ENCODE results near the gene PLD2. TPM values are rescaled to one million over a fixed set of nuclear protein-coding genes. Genes with fewer than 3 reads are reported as not detected.
A peak's percentile ranks its signal among the peaks of the same experiment; 100 is the strongest.
"Not testable (repeated sequence)": the region's sequence is repeated elsewhere in the genome, so short reads cannot be mapped to it uniquely, and the experiment has no call there.

Gene PLD2
- total RNA-seq, 1 experiment from 2014 or later = 31.7 TPM

DNA sequence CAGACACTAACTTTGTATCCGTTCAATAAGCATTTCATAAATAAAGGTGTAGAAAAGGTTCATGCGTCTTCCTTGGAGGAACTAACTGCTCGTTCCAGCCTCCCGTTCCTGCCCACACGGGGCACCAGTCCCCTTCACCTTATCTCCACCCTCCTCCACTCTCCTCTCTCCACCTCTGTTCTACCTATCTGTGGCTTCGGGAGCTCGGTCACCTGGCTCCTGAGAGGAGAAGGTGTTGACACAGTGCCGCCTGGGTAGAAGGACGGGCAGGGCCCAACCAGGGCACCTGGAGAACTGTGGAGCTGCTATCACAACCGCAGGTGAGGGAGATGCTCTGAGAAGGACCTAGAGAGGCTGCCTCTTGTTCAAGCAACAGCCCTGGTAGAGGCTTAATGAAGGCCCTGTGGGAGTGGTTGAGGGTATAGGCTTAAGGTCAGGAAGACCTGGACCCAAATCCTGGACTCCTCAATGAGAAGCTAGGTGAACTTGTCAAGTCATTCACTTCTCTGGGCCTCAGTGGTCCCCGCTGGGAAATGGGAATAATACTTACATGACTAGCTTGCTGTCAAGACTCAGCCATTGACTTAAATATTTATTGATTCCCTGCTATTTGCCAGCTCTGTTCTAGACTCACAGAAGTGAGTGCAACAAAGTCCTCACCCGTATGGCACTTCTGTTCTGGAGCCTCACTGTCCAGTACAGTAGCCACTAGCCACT is 16.6 kb downstream of the PLD2 start:
- intact Hi-C loops (cut with micrococcal nuclease) = no loop called here
- ChIA-PET CTCF (interaction anchor here (0.7 kb wide), 1 partner anchor 57 kb away, joined by 3 read pairs; no protein-coding TSS in a partner anchor), POLR2A (interaction anchor here (0.5 to 2.0 kb wide), 6 partner anchors 10 to 1932 kb away, joined by 3 to 9 read pairs (median 3); partner anchors contain the start of gene MINK1)
- no peak for TF ChIP-seq CTCF (IDR thresholded peaks at IDR 0.05; ENCODE audit: unreplicated experiment)
- Mint-ChIP-seq H3K4me1 (ENCODE audit: insufficient read depth, unreplicated experiment) (no peaks in the 10 kb centered on the region), H3K27me3 (ENCODE audit: insufficient read depth, unreplicated experiment) (no peaks in the 10 kb centered on the region), H3K27ac (ENCODE audit: low read depth, unreplicated experiment) (no peak overlapping the region), H3K9me3 (ENCODE audit: unreplicated experiment) (no peaks in the 10 kb centered on the region), H3K36me3 (ENCODE audit: insufficient read depth, unreplicated experiment) (peaks cover 32% of the 10 kb centered on the region), H3K4me3 (ENCODE audit: unreplicated experiment) (no peak overlapping the region)
- no TSS peak for BruUV-seq (replicated peaks)
- no peak for DNase-seq (ENCODE audit: unreplicated experiment)

GRCh38 chr17:4827399-4827798 is 20.4 kb downstream of the PLD2 start:
- ChIA-PET POLR2A (no interaction called here), CTCF (no interaction called here)
- Mint-ChIP-seq H3K27me3 (ENCODE audit: insufficient read depth, unreplicated experiment) (no peaks in the 10 kb centered on the region), H3K4me1 (ENCODE audit: insufficient read depth, unreplicated experiment) (no peaks in the 10 kb centered on the region), H3K9me3 (ENCODE audit: unreplicated experiment) (no peaks in the 10 kb centered on the region), H3K27ac (ENCODE audit: low read depth, unreplicated experiment) (no peak overlapping the region), H3K36me3 (ENCODE audit: insufficient read depth, unreplicated experiment) (no peaks in the 10 kb centered on the region), H3K4me3 (ENCODE audit: unreplicated experiment) (no peak overlapping the region)
- intact Hi-C loops (cut with micrococcal nuclease) = no loop called here
- TF ChIP-seq CTCF (IDR thresholded peaks at IDR 0.05; ENCODE audit: unreplicated experiment) = no peak
- no peak for DNase-seq (ENCODE audit: unreplicated experiment)
- BruUV-seq (replicated peaks) = no TSS peak

- POLR2A ChIA-PET = interaction anchor here (0.6 to 8.9 kb wide), 15 partner anchors 9 to 88 kb away, joined by 3 to 211 read pairs (median 9); partner anchors contain the start of genes PLD2 and PSMB6
- CTCF ChIA-PET; H3K27me3 Mint-ChIP-seq (ENCODE audit: insufficient read depth, unreplicated experiment); DNase-seq (ENCODE audit: unreplicated experiment); H3K9me3 Mint-ChIP-seq (ENCODE audit: unreplicated experiment); BruUV-seq (replicated peaks): not testable (repeated sequence)
- peak overlapping the region; percentile 94 for H3K4me3 Mint-ChIP-seq (ENCODE audit: unreplicated experiment)
- peak overlapping the region; percentile 90 for H3K27ac Mint-ChIP-seq (ENCODE audit: low read depth, unreplicated experiment)
- peaks cover 28% of the 10 kb centered on the region for H3K4me1 Mint-ChIP-seq (ENCODE audit: insufficient read depth, unreplicated experiment)
- intact Hi-C loops (cut with micrococcal nuclease) = loop anchor here (1.0 kb wide), 1 partner anchor 43 kb away; no protein-coding TSS in a partner anchor
- peaks cover 16% of the 10 kb centered on the region for H3K36me3 Mint-ChIP-seq (ENCODE audit: insufficient read depth, unreplicated experiment)
These were observed 25.9 kb downstream of the PLD2 start for GRCh38 chr17:4832829-4833177.

DNA sequence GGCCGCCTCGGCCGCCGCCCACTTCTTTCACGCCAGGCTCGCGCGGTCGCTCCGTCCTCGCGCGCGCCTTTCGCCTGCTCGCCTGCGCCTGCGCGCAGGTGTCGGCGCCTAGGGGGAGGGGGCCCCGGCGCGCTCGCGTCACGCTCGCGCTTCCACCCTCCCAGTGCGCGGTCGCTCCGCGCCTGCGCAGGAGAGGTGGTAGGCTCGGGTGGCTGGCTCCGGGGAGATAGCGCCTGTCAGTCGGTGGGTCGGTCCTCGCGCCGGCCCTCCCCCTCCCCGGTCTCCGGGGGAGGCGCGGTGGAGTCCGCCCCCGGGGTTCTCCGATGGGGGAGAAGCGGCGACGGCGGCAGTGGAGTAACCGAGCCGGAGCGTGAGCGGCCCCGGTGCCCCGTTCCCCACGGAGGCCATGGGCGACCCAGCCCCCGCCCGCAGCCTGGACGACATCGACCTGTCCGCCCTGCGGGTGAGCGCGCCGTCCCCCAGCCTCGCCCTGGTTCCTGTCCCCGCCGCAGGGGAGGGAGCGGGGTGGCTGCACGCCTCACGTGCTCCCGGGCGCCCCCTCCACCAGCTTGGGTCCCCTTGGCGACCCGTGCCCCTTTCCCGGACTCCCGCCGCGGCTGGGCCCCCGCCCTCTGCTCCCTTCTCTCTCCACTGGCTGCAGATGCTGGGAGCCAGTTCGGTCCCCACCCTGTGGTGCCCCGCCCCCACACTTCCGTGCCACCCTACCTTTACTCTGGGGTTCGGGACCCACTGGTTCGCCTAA is 26.4 kb downstream of the PLD2 start, which contains the start of gene MINK1:
MINK1 (plus strand) TSS at position 163 of the 763 bp plus-strand sequence; CDS start at position 407, 244 bp downstream.
- intact Hi-C loops (cut with micrococcal nuclease) = loop anchor here (1.0 kb wide), 1 partner anchor 43 kb away; no protein-coding TSS in a partner anchor
- H3K9me3 Mint-ChIP-seq (ENCODE audit: unreplicated experiment) = no peaks in the 10 kb centered on the region
- ChIA-PET CTCF (interaction anchor here (1.5 kb wide), 1 partner anchor 11 kb away, joined by 3 read pairs; no protein-coding TSS in a partner anchor), POLR2A (interaction anchor here (0.6 to 8.9 kb wide), 26 partner anchors 9 to 130 kb away, joined by 3 to 211 read pairs (median 4); partner anchors contain the start of genes ARRB2, PELP1, PLD2 and PSMB6)
- peak within 1 kb of the TSS; percentile 90 for H3K27ac Mint-ChIP-seq (ENCODE audit: low read depth, unreplicated experiment)
- DNase-seq (ENCODE audit: unreplicated experiment) = peak; percentile 92
- no peaks in the 10 kb centered on the region for H3K27me3 Mint-ChIP-seq (ENCODE audit: insufficient read depth, unreplicated experiment)
- peaks cover 32% of the 10 kb centered on the region for H3K4me1 Mint-ChIP-seq (ENCODE audit: insufficient read depth, unreplicated experiment)
- no peak for TF ChIP-seq CTCF (IDR thresholded peaks at IDR 0.05; ENCODE audit: unreplicated experiment)
- peak within 1 kb of the TSS; percentile 94 for H3K4me3 Mint-ChIP-seq (ENCODE audit: unreplicated experiment)
- H3K36me3 Mint-ChIP-seq (ENCODE audit: insufficient read depth, unreplicated experiment) = peaks cover 16% of the 10 kb centered on the region
- no TSS peak for BruUV-seq (replicated peaks)
